GM15510 (cell line): ENCODE measurements around the gene PTGER1.

Experiments
- POLR2A ChIP-seq: IDR thresholded peaks from 3 replicates; pipeline ENCODE4 v1.6.1; 2011; ENCODE audit warnings: borderline replicate concordance; ENCODE audit not compliant: insufficient read length; ENCODE audit errors: extremely low read depth

PTGER1 gene

GRCh38 chr19:14475251-14476073 lies at the start of gene PTGER1:
PTGER1 (minus strand) TSS chr19:14475354; CDS start chr19:14474320, 1,034 bp downstream.
- TF ChIP-seq POLR2A = no peak

GRCh38 chr19:14520543-14520942 lies 45.4 kb upstream of the PTGER1 start:
- TF ChIP-seq POLR2A = no peak

GRCh38 chr19:14519860-14520407 lies 44.8 kb upstream of the PTGER1 start:
- TF ChIP-seq POLR2A = no peak

- TF ChIP-seq POLR2A = no peak
These were observed 44.2 kb upstream of the PTGER1 start for GRCh38 chr19:14519245-14519859.

GRCh38 chr19:14517840-14518505 lies 42.8 kb upstream of the PTGER1 start, which contains the start of gene DNAJB1:
DNAJB1 (minus strand) TSS chr19:14518397; CDS start chr19:14518349, 48 bp downstream.
- TF ChIP-seq POLR2A = peak; percentile 91

GRCh38 chr19:14517446-14517839 lies 42.3 kb upstream of the PTGER1 start:
- TF ChIP-seq POLR2A = no peak

- TF ChIP-seq POLR2A = no peak
These were observed 41.7 kb upstream of the PTGER1 start for GRCh38 chr19:14516746-14517438.

- no peak for TF ChIP-seq POLR2A
These were observed 40.9 kb upstream of the PTGER1 start for GRCh38 chr19:14516048-14516534.

- no peak for TF ChIP-seq POLR2A
These were observed 40.4 kb upstream of the PTGER1 start for GRCh38 chr19:14515501-14516047.

GRCh38 chr19:14514215-14514863 lies 39.2 kb upstream of the PTGER1 start:
- no peak for TF ChIP-seq POLR2A

- no peak for TF ChIP-seq POLR2A
These were observed 37.3 kb upstream of the PTGER1 start for GRCh38 chr19:14512406-14512961.

- TF ChIP-seq POLR2A = no peak
These were observed 36.1 kb upstream of the PTGER1 start for GRCh38 chr19:14511229-14511593.
